SK-N-MC (cell line): Measurements from ENCODE around the gene MESD.

Source experiments
- EZH2 ChIP-seq: fragments of 200-600 bp; sonication (generic); IDR thresholded peaks from one replicate; pipeline ENCODE4 v1.6.1; 2017; ENCODE audit warnings: antibody characterized with exemption
- POLR2AphosphoS5 ChIP-seq: IDR thresholded peaks from 2 replicates; pipeline ENCODE4 v1.6.1; 2012; ENCODE audit warnings: mild to moderate bottlenecking, low read depth, low read length, borderline replicate concordance

DNA sequence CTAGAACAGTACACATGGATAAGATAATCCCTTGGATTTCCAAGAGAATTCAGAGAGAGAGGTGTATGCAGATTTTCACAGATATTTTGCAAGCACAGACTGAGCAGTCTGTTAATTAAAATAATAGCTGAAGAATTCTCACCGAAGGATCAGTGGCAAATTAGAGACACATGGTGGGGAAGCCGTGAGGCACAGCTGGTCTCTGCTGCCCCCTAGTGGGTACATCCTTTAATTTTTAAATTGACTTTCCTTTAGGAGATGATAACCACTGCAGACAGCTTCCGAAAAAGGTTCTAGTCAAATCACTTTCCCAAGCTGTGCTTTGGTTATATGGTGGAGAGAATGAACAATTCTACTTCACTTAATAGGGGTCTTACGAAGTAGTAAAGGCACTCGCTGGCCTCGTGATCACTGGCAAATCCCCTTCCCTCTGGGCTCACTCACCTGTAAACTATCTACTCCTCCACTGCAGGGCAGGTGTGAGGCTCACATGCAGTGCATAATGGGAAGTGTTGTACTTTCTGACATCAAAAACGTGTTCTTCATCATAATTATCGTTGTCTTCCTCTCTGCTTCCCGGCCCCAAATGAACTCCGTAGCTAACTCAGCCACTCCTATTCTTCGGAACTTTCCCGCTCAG, 19.5 kb downstream of the MESD start:
- TF ChIP-seq EZH2 (no peak), POLR2AphosphoS5 (no peak)
